NCI-H2029 treated with DMSO at 0.1 percent for 48 hours (cell line): ENCODE results near the gene PRPF40B.
"Not testable (repeated sequence)": the region's sequence is repeated elsewhere in the genome, so short reads cannot be mapped to it uniquely, and the experiment has no call there.

Source experiments
- DNase-seq: peaks from one replicate; lab custom pipeline; 2025; lab: John Stamatoyannopoulos, UW

Gene PRPF40B

DNA sequence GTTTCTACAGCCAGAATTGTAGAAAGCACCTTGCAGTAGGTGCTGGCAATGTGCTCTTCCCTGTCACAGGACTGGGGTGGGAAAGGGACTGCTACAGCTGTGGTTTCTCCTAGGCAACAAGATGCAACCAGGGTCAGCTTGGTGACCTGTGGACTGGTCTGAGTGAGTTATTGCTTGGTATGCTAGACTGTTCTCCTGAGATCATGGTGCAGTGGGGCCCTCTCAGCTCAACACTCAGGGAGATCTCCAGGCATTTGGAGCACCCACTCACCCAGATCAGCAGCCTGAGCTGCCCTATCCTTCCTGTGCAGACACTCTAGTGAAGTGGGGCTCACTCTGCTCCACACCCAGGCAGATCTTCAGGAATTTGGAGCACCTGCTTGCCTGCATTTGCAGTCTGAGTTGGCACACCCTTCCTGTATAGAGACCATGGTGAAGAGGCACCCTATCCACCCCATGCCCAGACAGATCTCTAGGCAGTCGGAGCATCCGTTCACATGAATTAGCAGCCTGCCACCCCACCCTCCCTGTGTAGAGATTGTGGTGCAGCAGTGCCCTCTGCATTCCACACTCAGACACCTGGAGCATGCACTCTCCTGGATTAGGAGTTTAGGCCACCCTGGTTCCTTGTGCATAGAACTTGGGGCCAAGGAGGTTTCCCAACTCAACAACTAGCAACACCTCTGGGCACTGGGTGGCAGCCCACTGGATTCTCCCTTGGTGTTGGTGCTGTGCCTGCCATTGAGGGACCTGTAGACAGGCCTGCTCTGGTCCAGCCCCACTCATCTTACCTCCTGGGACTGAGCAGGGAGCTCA is 14.1 kb upstream of the PRPF40B start:
- DNase-seq: no peak

GRCh38 chr12:49609875-49610154 is 13.5 kb upstream of the PRPF40B start:
- DNase-seq: no peak

DNA sequence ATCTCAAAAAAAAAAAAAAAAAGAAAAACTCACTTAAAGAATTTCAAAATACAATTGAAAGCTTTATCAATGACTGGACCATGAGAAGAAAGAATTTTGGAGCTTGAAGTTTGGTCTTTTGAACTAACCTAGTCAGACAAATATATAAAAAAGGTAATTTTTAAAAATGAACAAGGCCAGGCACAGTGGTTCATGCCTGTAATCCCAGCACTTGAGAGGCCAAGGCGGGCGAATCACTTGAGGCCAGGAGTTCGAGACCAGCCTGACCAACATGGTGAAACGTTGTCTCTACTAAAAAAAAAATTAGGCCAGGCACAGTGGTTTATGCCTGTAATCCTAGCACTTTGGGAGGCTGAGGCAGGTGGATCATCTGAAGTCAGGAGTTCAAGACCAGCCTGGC is 12.6 kb upstream of the PRPF40B start:
- not testable (repeated sequence) for DNase-seq

DNA sequence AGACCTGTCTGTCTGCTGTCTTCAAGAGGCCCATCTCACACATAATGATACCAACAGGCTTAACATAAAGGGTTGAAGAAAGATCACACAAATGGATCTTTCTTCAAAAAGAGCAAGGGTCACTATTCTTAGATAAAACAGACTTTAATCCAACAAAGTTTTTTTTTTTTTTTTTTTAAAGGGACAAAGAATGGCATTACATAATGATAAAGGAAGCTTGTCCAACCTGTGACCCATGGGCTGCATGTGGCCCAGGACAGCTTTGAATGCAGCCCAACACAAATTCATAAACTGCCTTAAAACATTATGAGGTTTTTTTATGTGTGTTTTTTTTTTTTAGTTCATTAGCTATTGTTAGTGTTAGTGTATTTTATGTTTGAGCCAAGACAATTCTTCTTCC is 11.2 kb upstream of the PRPF40B start:
- DNase-seq: no peak

DNA sequence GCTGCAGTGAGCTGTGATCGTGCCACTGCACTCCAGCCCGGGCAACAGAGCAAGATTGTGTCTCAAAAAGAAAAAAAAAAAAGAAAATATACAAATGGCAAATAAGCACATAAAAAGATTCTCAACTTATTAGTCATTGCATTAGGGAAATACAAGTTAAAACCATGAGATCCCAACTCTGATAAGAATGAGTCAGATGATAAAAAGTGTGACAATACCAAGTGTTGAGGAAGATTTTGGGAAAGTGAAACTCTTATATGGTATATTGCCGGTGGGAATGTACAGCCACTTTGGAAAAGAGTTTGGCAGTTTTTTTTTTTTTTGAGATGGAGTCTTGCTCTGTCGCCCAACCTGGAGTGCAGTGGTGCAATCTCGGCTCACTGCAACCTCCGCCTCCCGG is 7.6 kb upstream of the PRPF40B start:
- DNase-seq: no peak

GRCh38 chr12:49616533-49617219 is 6.7 kb upstream of the PRPF40B start:
- DNase-seq: no peak

DNA sequence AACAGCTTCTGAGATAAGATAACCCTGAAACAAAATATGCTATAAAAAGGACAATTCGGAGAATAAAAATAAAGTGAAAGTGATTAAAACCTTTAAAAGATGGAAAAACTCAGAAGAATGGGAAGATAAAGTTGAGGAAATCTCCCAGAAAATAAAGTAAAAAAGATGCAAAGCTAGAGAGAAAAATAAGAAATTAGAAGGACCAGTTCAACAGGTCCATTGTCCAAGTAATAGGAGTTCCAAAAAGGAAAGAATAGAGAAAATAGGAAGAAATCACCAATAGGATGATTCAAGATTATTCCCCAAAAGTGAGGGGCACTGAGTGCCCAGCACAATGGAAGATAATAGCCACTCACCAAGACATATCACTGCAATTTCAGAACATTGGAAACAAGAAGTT is 4.8 kb upstream of the PRPF40B start:
- no peak for DNase-seq

GRCh38 chr12:49619286-49619685 is 4.1 kb upstream of the PRPF40B start:
- DNase-seq: no peak

DNA sequence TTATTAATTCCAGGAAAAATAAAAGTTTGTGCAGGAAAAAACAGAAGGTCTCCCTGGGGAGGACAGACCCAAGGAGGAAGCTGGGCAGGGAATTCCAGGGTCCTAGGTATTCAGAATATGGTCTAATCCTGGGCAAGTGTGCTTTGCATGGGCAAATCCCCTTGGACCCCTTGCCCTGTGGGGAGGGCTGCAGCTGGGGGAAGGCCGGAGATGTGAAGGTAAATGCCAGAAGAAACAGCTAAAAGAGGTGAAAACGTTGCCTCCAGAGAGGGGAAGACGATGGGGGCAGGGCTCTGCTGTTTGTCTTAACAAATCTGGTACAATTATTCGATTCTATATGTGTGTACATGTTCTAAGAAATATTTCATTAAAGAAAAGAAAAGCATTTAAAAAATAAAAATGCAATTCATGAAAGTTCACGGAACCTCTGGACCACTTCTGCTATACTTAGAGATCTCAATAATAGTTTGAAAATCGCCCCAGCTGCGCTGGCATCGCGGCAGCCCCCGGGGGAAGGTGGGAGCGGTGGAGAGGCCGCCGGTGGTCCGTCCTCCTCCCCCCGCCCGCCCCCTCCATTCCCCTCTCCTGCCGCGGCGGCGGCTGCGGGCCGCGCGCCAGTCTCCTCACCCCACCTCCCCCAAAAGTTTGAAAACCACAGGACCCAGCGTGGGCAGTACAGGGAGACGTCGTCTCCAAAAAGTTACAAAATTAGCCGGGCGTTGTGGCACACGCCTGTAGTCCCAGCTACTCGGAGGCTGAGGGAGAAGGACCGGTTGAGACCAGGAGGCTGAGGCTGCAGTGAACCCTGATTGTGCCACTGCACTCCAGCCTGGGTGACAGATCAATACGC is 1.5 kb upstream of the PRPF40B start:
- no peak for DNase-seq

- no peak for DNase-seq
Observed at GRCh38 chr12:49622501-49623141, 740 bp upstream of the PRPF40B start.

DNA sequence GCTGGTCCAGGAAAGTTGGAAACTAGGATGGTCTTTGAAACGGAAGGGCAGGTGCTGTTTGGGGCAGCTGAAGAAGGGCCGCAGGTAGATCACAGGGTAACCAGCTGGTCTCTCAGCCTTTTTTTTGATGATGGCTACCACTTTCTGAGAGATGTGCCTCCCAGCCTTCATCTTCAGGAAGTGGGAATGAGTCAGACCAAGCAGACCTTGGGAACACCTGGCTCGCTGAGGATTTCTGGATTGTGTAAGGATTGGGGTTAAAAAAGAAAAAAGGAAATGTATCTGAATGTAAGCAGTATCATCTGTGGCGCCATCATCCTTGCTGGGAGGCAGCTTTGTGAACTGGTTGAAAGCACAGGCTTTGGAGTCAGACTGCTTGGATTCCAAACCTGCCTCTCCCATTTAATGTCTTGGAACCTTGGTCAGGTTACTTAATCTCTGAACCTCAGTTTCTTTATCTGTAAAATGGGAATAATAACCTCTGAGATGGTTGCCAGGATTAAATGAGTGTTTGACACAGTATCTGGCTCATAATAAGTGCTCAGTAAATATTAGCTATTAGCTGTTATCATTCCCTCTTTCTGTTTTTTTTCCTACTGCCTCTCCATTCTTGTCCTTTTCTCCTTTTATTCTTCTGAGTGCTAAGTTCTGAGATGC is 1.7 kb downstream of the PRPF40B start:
- no peak for DNase-seq

GRCh38 chr12:49626169-49626835 is 2.9 kb downstream of the PRPF40B start:
- DNase-seq: no peak

GRCh38 chr12:49626836-49627235 is 3.5 kb downstream of the PRPF40B start:
- no peak for DNase-seq

DNA sequence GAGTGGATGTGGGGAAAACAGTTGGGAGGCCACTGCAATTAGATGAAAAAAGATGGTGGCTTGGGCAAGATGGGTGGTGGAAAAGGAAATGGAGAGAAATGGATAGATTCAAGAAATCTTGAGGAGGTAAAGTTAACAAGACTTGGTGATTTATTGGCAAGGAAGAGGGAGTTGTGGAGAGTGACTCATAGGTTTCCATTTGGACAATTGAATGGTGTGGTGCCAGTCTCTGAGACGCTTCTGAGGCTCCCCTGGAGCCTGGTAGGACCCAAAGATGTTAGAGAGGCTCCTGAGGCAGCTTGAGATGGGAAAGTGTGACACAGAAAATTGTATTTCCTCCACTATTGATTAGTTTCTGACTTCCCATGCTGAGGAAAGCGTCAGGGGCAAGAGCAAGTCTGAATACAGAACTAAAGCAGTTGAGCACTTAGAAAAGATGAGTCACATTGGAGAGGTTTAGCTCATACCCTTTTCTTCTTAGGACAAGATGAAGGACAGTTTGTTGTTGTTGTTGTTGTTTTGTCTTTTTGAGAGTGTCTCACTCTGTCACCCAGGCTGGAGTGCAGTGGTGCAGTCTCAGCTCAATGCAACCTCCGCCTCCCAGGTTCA is 4.5 kb downstream of the PRPF40B start:
- DNase-seq: no peak

DNA sequence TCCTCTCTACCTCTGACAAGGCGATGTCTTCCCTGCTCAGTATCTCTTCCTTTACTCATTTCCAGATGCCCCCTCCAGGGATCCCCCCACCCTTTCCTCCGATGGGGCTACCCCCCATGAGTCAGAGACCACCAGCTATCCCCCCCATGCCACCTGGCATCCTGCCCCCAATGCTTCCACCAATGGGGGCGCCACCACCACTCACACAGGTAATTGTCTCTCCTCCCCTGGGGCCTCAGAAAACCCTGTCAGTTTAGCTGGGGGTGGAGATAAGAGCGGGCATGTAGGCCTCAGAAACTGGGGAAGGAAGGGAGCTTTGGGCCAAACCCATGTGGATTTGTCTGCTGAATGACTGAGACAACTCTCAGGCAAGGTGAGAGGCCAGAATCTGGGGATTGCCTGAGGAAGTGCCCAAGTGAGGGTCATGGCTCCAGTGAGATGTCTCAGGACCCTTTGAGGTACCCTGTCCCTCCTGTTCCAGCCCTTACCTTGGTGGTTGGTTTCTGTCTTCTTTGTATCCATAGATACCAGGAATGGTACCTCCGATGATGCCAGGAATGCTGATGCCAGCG is 8.1 kb downstream of the PRPF40B start:
- no peak for DNase-seq

GRCh38 chr12:49632401-49632800 is 9.0 kb downstream of the PRPF40B start:
- DNase-seq: no peak

DNA sequence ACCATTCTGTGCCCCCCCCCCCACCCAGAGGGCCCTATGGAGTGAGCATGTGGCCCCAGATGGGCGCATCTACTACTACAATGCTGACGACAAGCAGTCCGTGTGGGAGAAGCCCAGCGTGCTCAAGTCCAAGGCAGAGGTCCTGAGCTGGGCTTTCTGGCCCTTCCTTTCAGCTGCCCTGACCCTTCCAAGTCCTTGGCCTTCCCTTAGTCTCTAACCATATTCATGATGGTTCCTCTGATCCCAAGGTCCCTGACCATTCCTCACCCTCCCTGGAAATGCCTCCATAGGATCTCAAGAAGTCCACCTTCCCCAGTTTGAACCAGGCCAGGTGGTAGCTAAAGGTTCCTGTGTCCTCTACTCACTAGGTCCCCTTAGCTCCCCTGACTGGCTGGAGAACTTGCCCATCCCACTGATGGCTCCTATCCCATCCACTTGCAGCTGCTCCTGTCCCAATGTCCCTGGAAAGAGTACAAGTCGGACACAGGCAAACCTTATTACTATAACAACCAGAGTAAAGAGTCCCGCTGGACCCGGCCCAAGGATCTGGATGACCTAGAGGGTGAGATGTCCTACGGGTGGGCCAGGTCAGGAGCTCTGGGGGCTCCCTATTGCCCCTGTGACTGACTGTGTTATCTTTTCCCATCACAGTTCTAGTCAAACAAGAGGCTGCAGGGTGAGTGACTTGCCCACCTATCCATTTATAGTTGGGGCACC is 9.8 kb downstream of the PRPF40B start:
- no peak for DNase-seq

DNA sequence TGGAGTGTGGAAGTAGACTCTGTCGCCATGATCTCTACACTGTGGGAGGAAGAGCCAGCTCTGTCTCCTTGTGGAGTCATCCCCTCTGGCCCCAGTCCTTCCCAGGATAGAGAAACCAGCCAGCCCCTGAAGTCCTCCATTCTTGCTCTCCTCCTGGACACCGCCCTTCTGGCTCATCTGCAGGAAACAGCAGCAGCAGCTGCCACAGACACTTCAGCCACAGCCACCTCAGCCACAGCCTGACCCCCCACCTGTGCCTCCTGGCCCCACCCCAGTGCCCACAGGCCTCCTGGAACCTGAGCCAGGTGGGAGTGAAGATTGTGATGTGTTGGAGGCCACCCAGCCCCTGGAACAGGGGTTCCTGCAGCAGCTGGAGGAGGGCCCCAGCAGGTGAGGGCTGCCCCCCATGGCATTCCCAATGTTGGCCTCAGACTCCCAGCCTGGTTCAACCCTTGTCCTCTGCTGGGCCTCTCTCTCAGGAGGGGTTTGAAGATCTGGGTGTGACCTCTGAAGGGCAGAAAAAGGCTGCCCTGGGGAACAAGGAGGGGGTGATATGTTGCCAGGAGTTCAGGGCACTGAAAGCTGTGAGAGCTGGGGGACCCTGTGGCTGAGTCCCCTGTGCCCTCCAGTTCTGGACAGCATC is 10.5 kb downstream of the PRPF40B start:
- no peak for DNase-seq

GRCh38 chr12:49635036-49635435 is 11.7 kb downstream of the PRPF40B start:
- no peak for DNase-seq
